Activated B cell treated with CpG ODN at 0.5 μM for 24 hours (primary cell): ENCODE results near the gene RHOT2. TPM values are rescaled to one million over a fixed set of nuclear protein-coding genes. Genes with fewer than 3 reads are reported as not detected.

ENCODE experiments used
- ATAC-seq: fragments of 200-7000 bp; cut with Tn5 transposase; one replicate; pipeline ENCODE4 v1.10.0; 2021; ENCODE audit warnings: low read depth, mild to moderate bottlenecking, moderate library complexity
- CTCF ChIA-PET: fragments of 350-600 bp; sonication (Branson Sonifier 250); formaldehyde crosslinking; loops from one replicate; lab custom pipeline; 2021; ENCODE audit warnings: antibody characterized with exemption; lab: Charles Lee
- POLR2A ChIA-PET: fragments of 350-600 bp; sonication (Branson Sonifier 250); formaldehyde crosslinking; loops from one replicate; lab custom pipeline; 2021; ENCODE audit warnings: antibody characterized with exemption; lab: Charles Lee
- DNase-seq: peaks from one replicate; pipeline ENCODE4 v3.0.0; 2022
- H3K27ac Mint-ChIP-seq: one replicate; pipeline ENCODE4 v1.8.0; 2020; ENCODE audit warnings: mixed read lengths
- H3K27me3 Mint-ChIP-seq: one replicate; pipeline ENCODE4 v1.8.0; 2021; ENCODE audit warnings: mixed read lengths
- H3K36me3 Mint-ChIP-seq: one replicate; pipeline ENCODE4 v1.8.0; 2021; ENCODE audit warnings: low read depth, mixed read lengths
- H3K4me1 Mint-ChIP-seq: one replicate; pipeline ENCODE4 v1.8.0; 2021; ENCODE audit warnings: mixed read lengths
- H3K4me3 Mint-ChIP-seq: one replicate; pipeline ENCODE4 v1.8.0; 2020; ENCODE audit warnings: mild to moderate bottlenecking, mixed read lengths
- H3K9me3 Mint-ChIP-seq: one replicate; pipeline ENCODE4 v1.8.0; 2020; ENCODE audit warnings: mixed read lengths
- intact Hi-C: fragments of 100-400 bp; cut with micrococcal nuclease; formaldehyde crosslinking; loops from one replicate; pipeline ENCODE4 v1.15.1; 2024
- total RNA-seq: library from RNA; stranded (reverse); gene quantifications from 2 replicates; pipeline ENCODE4 v1.2.3, GENCODE V29; 2022
- TF ChIP-seq, protein P1 (sequence below): fragments of 200-600 bp; IDR thresholded peaks from one replicate; pipeline ENCODE4 v1.8.0; 2022; ENCODE audit warnings: antibody characterized with exemption, mild to moderate bottlenecking

The RHOT2 gene
- total RNA-seq, 1 donor from 2014 or later = 170 TPM

DNA sequence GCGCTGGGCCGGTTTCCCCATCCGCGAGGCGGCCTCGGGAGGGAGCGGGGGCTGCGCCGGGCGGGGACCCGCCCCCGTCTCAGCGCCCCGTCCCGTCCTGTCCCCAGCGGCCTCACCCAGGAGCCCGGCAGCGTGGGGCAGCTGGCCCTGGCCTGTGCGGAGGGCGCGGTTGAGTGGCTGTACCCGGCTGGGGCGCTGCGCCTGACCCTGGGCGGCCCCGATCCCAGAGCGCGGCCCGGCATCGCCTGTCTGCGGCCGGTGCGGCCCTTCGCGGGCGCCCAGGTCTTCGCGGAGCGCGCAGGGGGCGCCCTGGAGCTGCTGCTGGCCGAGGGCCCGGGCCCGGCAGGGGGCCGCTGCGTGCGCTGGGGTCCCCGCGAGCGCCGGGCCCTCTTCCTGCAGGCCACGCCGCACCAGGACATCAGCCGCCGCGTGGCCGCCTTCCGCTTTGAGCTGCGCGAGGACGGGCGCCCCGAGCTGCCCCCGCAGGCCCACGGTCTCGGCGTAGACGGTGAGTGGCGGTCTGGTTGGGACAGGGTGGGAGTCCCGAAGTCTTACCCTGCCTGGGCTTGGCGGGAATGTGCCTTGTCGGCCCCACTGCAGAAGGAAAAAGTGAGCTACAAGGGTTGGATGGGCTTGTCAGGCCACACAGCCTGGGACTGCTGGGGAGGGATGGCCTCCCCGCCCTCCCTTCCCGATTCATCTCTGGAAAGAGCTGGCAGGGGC is 47.7 kb downstream of the RHOT2 start:
- ChIA-PET POLR2A (interaction anchor here (0.7 to 2.8 kb wide), 10 partner anchors 9 to 365 kb away, joined by 3 to 8 read pairs (median 4); partner anchors contain the start of genes CHTF18, CIAO3, RPUSD1 and WDR24), CTCF (interaction anchor here (0.6 to 1.2 kb wide), 4 partner anchors 12 to 73 kb away, joined by 3 to 4 read pairs (median 3); partner anchors contain the start of genes CHTF18, CIAO3 and RPUSD1)
- ATAC-seq (peak; percentile 7), DNase-seq (peak; percentile 42)
- no peaks in the 10 kb centered on the region for H3K36me3 Mint-ChIP-seq
- TF ChIP-seq, protein P1, sequence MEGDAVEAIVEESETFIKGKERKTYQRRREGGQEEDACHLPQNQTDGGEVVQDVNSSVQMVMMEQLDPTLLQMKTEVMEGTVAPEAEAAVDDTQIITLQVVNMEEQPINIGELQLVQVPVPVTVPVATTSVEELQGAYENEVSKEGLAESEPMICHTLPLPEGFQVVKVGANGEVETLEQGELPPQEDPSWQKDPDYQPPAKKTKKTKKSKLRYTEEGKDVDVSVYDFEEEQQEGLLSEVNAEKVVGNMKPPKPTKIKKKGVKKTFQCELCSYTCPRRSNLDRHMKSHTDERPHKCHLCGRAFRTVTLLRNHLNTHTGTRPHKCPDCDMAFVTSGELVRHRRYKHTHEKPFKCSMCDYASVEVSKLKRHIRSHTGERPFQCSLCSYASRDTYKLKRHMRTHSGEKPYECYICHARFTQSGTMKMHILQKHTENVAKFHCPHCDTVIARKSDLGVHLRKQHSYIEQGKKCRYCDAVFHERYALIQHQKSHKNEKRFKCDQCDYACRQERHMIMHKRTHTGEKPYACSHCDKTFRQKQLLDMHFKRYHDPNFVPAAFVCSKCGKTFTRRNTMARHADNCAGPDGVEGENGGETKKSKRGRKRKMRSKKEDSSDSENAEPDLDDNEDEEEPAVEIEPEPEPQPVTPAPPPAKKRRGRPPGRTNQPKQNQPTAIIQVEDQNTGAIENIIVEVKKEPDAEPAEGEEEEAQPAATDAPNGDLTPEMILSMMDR = no peak
- peaks cover 7% of the 10 kb centered on the region for H3K27me3 Mint-ChIP-seq
- no peaks in the 10 kb centered on the region for H3K9me3 Mint-ChIP-seq
- no peak overlapping the region for H3K27ac Mint-ChIP-seq
- peak overlapping the region; percentile 68 for H3K4me3 Mint-ChIP-seq
- H3K4me1 Mint-ChIP-seq = peaks cover 22% of the 10 kb centered on the region
- intact Hi-C loops = loop anchor here (1.0 kb wide), 1 partner anchor 48 kb away; no protein-coding TSS in a partner anchor

DNA sequence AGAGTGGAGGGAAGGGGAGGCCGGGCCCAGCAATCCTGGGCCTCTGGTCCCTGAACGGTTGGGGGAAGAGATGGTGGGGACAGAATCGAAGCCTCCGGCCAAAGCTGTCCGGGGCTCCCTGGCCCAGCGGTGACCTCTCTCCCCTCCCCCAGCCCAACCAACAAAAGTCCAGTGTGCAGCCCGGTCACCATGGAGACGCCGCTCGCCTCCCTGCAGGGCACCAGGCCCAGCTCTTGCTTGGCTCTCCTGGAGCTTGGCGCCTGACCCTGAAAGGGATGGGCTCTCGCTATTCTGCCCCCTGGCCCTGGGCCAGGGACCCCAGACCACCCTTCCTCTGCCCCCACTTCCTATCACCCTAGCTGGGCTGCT is 48.3 kb downstream of the RHOT2 start:
- Mint-ChIP-seq H3K4me1 (peaks cover 22% of the 10 kb centered on the region), H3K4me3 (peak overlapping the region; percentile 68), H3K27ac (no peak overlapping the region), H3K27me3 (peaks cover 7% of the 10 kb centered on the region), H3K9me3 (no peaks in the 10 kb centered on the region), H3K36me3 (no peaks in the 10 kb centered on the region)
- ChIA-PET CTCF (interaction anchor here (0.9 kb wide), 1 partner anchor 27 kb away, joined by 3 read pairs; no protein-coding TSS in a partner anchor), POLR2A (interaction anchor here (0.7 to 2.8 kb wide), 8 partner anchors 12 to 248 kb away, joined by 3 to 8 read pairs (median 4); partner anchors contain the start of genes CHTF18, CIAO3, RPUSD1 and WDR24)
- ATAC-seq (no peak), DNase-seq (no peak)
- TF ChIP-seq, protein P1 = no peak
- intact Hi-C loops = no loop called here

DNA sequence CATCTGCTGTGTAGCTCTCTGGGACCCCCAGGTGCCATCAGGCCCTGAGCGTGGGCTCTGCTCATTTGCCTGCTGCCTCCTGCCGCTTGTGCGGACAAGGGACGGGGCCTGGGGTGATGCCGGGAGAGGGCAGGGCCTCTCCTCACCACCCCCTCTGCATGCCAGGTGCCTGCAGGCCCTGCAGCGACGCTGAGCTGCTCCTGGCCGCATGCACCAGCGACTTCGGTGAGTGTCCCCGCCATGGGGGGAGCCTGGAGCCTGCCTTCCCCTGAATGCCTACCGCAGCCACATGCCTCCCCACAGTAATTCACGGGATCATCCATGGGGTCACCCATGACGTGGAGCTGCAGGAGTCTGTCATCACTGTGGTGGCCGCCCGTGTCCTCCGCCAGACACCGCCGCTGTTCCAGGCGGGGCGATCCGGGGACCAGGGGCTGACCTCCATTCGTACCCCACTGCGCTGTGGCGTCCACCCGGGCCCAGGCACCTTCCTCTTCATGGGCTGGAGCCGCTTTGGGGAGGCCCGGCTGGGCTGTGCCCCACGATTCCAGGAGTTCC is 48.9 kb downstream of the RHOT2 start:
- intact Hi-C loops = no loop called here
- H3K9me3 Mint-ChIP-seq = no peaks in the 10 kb centered on the region
- ChIA-PET POLR2A (interaction anchor here (0.7 to 2.8 kb wide), 6 partner anchors 12 to 592 kb away, joined by 3 to 8 read pairs (median 4); partner anchors contain the start of genes CHTF18, CIAO3 and RPUSD1), CTCF (interaction anchor here (0.9 kb wide), 1 partner anchor 26 kb away, joined by 3 read pairs; no protein-coding TSS in a partner anchor)
- TF ChIP-seq, protein P1 = no peak
- ATAC-seq (no peak), DNase-seq (no peak)
- peaks cover 21% of the 10 kb centered on the region for H3K4me1 Mint-ChIP-seq
- no peaks in the 10 kb centered on the region for H3K36me3 Mint-ChIP-seq
- H3K4me3 Mint-ChIP-seq = no peak overlapping the region
- H3K27ac Mint-ChIP-seq = no peak overlapping the region
- H3K27me3 Mint-ChIP-seq = peaks cover 7% of the 10 kb centered on the region

DNA sequence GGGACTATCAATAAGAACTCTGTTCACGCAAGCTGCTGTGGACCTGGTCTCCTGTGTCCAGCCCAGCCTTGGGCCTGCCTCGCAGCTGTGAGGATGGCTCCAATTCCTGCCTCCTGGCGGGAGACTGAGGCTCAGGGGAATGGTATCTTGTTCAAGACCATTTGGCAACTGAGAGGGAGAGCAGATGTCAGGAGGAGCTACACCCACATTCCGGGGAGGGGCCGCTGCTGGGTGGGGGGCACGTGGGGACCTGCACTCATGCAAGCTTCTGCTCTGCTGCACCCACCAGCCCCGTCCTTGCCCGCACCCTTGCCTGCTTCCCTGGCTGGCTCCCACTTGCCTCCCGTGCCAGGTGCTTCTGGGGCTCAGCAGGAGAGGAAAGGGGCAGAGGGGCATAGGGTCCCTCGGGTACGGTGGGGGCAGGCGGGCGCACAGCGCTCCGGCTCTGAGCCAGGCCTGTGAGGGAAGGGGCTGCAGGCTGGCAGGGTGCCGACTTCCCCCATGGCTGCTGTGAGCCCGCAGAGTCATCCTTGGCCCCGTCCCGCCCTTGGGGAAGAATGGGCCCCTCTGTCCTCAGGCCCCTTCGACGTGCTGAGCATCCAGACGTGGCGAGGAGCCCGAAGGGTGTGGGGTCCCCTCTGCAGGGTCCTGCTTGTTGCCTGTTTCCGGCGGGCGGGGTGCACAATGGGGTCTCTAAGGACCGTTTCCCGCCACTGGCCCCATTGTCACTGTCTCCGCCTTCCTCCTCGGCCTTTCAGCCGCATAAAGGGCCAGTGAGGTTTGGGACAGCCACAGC is 49.7 kb downstream of the RHOT2 start:
- intact Hi-C loops = no loop called here
- CTCF ChIA-PET = no interaction called here
- TF ChIP-seq, protein P1 = no peak

More for the DNA sequence above, 49.7 kb downstream of the RHOT2 start:
- Mint-ChIP-seq H3K36me3 (no peaks in the 10 kb centered on the region), H3K9me3 (no peaks in the 10 kb centered on the region), H3K4me1 (peaks cover 20% of the 10 kb centered on the region), H3K4me3 (no peak overlapping the region), H3K27ac (no peak overlapping the region), H3K27me3 (peaks cover 6% of the 10 kb centered on the region)
- POLR2A ChIA-PET = interaction anchor here (0.7 kb wide), 1 partner anchor 591 kb away, joined by 4 read pairs; no protein-coding TSS in a partner anchor
- ATAC-seq (no peak), DNase-seq (no peak)
